HG03103 (cell line): ENCODE results near the gene PDIA3.
"Not testable (repeated sequence)": the region's sequence is repeated elsewhere in the genome, so short reads cannot be mapped to it uniquely, and the experiment has no call there.

Source experiments
- ATAC-seq: cut with Tn5 transposase; IDR thresholded peaks from one replicate; pipeline ENCODE4 v1.9.1; 2021; ENCODE audit warnings: low read depth; ENCODE audit not compliant: unreplicated experiment

The PDIA3 gene

DNA sequence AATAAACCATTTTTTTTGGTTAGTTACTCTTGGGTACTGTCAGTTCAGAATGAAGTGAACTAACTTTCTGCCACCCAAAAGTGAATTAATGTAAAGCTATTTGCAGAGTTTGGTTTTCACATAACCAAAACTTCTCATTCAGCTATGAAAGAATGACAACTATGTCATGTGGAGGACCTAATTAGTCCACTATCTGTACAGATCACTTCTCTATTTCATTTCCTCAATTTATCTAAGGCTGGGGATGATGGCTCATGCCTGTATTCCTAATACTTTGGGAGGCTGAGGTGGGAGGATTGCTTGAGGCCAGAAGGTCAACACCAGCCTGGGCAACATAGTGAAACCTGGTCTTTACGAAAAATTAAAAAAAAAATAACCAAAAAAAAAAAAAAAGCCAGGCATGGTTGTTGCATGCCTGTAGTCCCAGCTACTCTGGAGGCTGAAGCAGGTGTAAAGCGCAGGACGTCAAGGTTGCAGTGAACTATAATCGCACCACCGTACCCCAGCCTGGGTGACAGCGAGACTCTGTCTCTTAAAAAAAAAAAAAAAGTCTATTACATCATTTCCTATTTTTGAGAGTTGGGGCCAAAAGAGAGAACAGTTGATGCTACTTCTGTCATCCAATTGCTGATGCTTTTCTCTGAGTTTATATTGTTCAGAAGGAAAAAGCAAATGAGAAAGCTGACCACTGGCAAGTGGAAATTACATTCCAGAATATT, 62.9 kb downstream of the PDIA3 start:
- ATAC-seq = no peak

DNA sequence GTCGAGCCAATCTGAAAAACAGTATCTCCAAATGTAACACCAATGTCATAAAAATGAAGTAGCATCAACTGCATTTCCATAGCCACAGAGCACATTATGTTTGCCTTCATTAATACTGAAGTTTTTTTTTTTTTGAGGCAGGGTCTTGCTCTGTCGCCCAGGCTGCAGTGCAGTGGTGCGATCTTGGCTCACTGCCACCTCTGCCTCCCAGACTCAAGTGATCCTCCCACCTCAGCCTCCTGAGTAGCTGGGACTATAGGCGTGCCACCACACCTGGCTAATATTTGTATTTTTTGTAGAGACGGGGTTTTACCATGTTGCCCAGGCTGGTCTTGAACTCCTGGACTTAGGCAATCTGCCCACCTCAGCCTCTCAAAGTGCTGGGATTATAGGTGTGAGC, 68.8 kb downstream of the PDIA3 start:
- not testable (repeated sequence) for ATAC-seq

DNA sequence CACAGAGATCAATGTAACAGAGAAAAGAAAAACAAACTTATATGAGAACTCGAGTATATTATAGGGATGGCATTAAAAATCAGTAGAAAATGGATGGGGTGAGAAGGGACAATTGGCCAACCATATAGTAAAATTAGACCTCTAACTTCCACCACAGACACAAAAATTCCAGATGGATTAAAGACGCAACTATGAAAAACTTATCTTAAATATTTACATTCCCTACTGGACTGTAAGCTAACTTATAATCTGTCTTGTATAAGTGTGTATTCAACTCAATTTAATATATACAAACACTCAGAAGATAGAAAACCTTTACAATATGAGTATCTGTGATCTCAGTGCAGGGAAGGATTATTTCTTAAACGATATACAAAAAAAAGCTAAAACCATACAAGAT, 75.3 kb downstream of the PDIA3 start:
- no peak for ATAC-seq
